Spleen (tissue), 7 donors: Measurements from ENCODE around the gene YDJC.

Experiments used
- POLR2A ChIP-seq, 3 donors: fragments of 450-650 bp; IDR thresholded peaks; one replicate each; pipeline ENCODE4 v1.5.1; 2017; ENCODE audit warnings: antibody characterized with exemption in 3 of 3, mild to moderate bottlenecking in 1 of 3
- TF ChIP-seq, protein P1 (sequence below), 11 experiments: fragments of 200-600 bp in 7 of 11; fragments of 450-650 bp in 4 of 11; sonication (generic) in 4 of 11; IDR thresholded peaks in 8 of 11; conservative IDR thresholded peaks in 3 of 11; 1 replicate in 7 of 11; 2 replicates in 4 of 11; pipeline versions ENCODE4 v1.4.0 to v1.8.0; 2016 to 2021; ENCODE audit warnings: antibody characterized with exemption in 11 of 11, inconsistent platforms in 4 of 11, mild to moderate bottlenecking in 1 of 11
- donor health status: DM: no; HTN: no; CAD: no; lungs with moderate emphysema.
- donor health status: DM: no; HTN: no; CAD: no.
- donor health status: DM: no; HTN: no; CAD: no.

DNA sequence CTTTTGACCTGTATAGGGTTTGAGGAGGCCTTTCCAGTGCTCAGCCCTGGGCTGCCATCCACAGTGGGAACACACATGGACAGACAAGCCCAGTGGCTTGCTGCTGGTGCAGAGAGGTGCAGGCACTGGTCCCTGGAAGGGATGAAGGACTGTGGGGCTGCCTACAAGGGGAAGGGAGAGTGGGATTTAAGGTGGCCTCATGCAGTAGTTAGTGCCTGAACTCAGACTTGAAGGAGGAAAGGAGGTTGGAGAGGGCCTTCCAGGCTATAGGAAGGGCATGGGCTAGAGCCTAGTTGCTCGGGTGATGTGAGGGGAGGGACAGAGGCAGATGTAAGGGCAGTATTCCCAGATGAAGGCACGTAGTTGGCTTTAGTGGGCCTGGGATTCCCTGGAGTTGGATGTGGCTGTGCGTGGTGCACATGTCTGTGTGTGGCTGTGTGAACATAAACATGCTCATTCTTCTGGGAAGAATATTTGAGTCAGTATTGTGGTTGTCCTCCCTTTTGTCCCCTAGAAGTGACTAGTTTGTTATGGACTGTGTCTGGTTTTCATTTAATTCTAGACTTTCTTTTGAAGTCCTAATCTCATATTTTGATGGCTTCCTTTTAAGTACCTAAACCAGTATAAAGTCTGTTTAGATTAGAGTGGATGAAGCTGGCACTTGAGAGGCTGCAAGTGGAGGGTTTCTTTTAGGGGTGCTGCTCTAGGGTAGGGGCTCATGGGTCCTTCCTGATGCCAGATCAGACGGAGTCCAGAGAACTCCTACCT is 18.4 kb downstream of the YDJC start:
- TF ChIP-seq, protein P1, sequence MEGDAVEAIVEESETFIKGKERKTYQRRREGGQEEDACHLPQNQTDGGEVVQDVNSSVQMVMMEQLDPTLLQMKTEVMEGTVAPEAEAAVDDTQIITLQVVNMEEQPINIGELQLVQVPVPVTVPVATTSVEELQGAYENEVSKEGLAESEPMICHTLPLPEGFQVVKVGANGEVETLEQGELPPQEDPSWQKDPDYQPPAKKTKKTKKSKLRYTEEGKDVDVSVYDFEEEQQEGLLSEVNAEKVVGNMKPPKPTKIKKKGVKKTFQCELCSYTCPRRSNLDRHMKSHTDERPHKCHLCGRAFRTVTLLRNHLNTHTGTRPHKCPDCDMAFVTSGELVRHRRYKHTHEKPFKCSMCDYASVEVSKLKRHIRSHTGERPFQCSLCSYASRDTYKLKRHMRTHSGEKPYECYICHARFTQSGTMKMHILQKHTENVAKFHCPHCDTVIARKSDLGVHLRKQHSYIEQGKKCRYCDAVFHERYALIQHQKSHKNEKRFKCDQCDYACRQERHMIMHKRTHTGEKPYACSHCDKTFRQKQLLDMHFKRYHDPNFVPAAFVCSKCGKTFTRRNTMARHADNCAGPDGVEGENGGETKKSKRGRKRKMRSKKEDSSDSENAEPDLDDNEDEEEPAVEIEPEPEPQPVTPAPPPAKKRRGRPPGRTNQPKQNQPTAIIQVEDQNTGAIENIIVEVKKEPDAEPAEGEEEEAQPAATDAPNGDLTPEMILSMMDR (IDR thresholded peaks at IDR 0.05 in 8 of 11, conservative IDR thresholded peaks at IDR 0.05 in 3 of 11): no peak
- no peak for TF ChIP-seq POLR2A (IDR thresholded peaks at IDR 0.05)
